Nephron progenitor cell (in vitro differentiated cells): Measurements from ENCODE around the gene SLC25A15.
"Not testable (repeated sequence)": the region's sequence is repeated elsewhere in the genome, so short reads cannot be mapped to it uniquely, and the experiment has no call there.

Experiments used
- DNase-seq: peaks from one replicate; pipeline ENCODE4 v3.0.0; 2021
- H3K27ac Mint-ChIP-seq: 2 replicates; pipeline ENCODE4 v1.8.0; 2021; ENCODE audit warnings: mild to moderate bottlenecking, moderate library complexity, mixed read lengths
- H3K27me3 Mint-ChIP-seq: 2 replicates; pipeline ENCODE4 v1.8.0; 2021; ENCODE audit warnings: mild to moderate bottlenecking, low read depth, mixed read lengths; ENCODE audit not compliant: poor library complexity
- H3K36me3 Mint-ChIP-seq: 2 replicates; pipeline ENCODE4 v1.8.0; 2021; ENCODE audit warnings: low read depth, mixed read lengths
- H3K4me1 Mint-ChIP-seq: 2 replicates; pipeline ENCODE4 v1.8.0; 2021; ENCODE audit warnings: mixed read lengths
- H3K4me3 Mint-ChIP-seq: 2 replicates; pipeline ENCODE4 v1.8.0; 2021; ENCODE audit warnings: mild to moderate bottlenecking, moderate library complexity, mixed read lengths
- H3K9me3 Mint-ChIP-seq: 2 replicates; pipeline ENCODE4 v1.8.0; 2021; ENCODE audit warnings: mild to moderate bottlenecking, moderate library complexity, mixed read lengths
- CTCF ChIP-seq: fragments of 200-600 bp; sonication (generic); IDR thresholded peaks from 2 replicates; pipeline ENCODE4 v1.5.0; 2021; ENCODE audit warnings: antibody characterized with exemption

SLC25A15 gene

GRCh38 chr13:40812724-40813445 is 23.5 kb downstream of the SLC25A15 start:
- no peak for TF ChIP-seq CTCF
- H3K4me1 Mint-ChIP-seq: no peaks in the 10 kb centered on the region
- no peak for DNase-seq
- H3K4me3 Mint-ChIP-seq: no peak overlapping the region
- H3K27me3 Mint-ChIP-seq: peaks cover 6% of the 10 kb centered on the region
- H3K36me3 Mint-ChIP-seq: peaks cover 81% of the 10 kb centered on the region
- H3K9me3 Mint-ChIP-seq: peaks cover 44% of the 10 kb centered on the region
- H3K27ac Mint-ChIP-seq: peak overlapping the region; percentile 13

GRCh38 chr13:40813667-40814454 is 24.4 kb downstream of the SLC25A15 start:
- TF ChIP-seq CTCF: peak; percentile 29
- H3K4me3 Mint-ChIP-seq: no peak overlapping the region
- H3K9me3 Mint-ChIP-seq: peaks cover 44% of the 10 kb centered on the region
- DNase-seq: no peak
- H3K36me3 Mint-ChIP-seq: peaks cover 73% of the 10 kb centered on the region
- H3K4me1 Mint-ChIP-seq: no peaks in the 10 kb centered on the region
- no peak overlapping the region for H3K27ac Mint-ChIP-seq
- peaks cover 6% of the 10 kb centered on the region for H3K27me3 Mint-ChIP-seq

GRCh38 chr13:40814803-40815202 is 25.4 kb downstream of the SLC25A15 start:
- H3K4me1 Mint-ChIP-seq: no peaks in the 10 kb centered on the region
- DNase-seq: no peak
- TF ChIP-seq CTCF: no peak
- H3K27ac Mint-ChIP-seq: no peak overlapping the region
- H3K36me3 Mint-ChIP-seq: peaks cover 63% of the 10 kb centered on the region
- H3K4me3 Mint-ChIP-seq: no peak overlapping the region
- H3K27me3 Mint-ChIP-seq: peaks cover 6% of the 10 kb centered on the region
- H3K9me3 Mint-ChIP-seq: peaks cover 44% of the 10 kb centered on the region

- no peak for TF ChIP-seq CTCF
- H3K9me3 Mint-ChIP-seq: peaks cover 38% of the 10 kb centered on the region
- H3K4me3 Mint-ChIP-seq: no peak overlapping the region
- DNase-seq: no peak
- H3K27ac Mint-ChIP-seq: no peak overlapping the region
- H3K4me1 Mint-ChIP-seq: no peaks in the 10 kb centered on the region
- peaks cover 28% of the 10 kb centered on the region for H3K36me3 Mint-ChIP-seq
- H3K27me3 Mint-ChIP-seq: peaks cover 6% of the 10 kb centered on the region
Measured at GRCh38 chr13:40818926-40819325, 29.5 kb downstream of the SLC25A15 start.

GRCh38 chr13:40819797-40820315 is 30.4 kb downstream of the SLC25A15 start:
- Mint-ChIP-seq H3K36me3 (peaks cover 18% of the 10 kb centered on the region), H3K27ac (no peak overlapping the region)

GRCh38 chr13:40839725-40840124 is 50.3 kb downstream of the SLC25A15 start:
- not testable (repeated sequence) for H3K27ac Mint-ChIP-seq, DNase-seq, H3K36me3 Mint-ChIP-seq, H3K4me3 Mint-ChIP-seq, H3K4me1 Mint-ChIP-seq, H3K27me3 Mint-ChIP-seq
- H3K9me3 Mint-ChIP-seq: peaks cover 24% of the 10 kb centered on the region

More at GRCh38 chr13:40819797-40820315, 30.4 kb downstream of the SLC25A15 start:
- Mint-ChIP-seq H3K4me3 (no peak overlapping the region), H3K9me3 (peaks cover 29% of the 10 kb centered on the region), H3K4me1 (no peaks in the 10 kb centered on the region), H3K27me3 (peaks cover 6% of the 10 kb centered on the region)
- TF ChIP-seq CTCF: no peak
- no peak for DNase-seq

- not testable (repeated sequence) for H3K36me3 Mint-ChIP-seq, H3K4me1 Mint-ChIP-seq, H3K27me3 Mint-ChIP-seq, DNase-seq, H3K4me3 Mint-ChIP-seq, H3K27ac Mint-ChIP-seq
- peaks cover 24% of the 10 kb centered on the region for H3K9me3 Mint-ChIP-seq
Measured at GRCh38 chr13:40840955-40841354, 51.5 kb downstream of the SLC25A15 start.
